ENCODE measurements around the gene LDLRAD4.

DNA sequence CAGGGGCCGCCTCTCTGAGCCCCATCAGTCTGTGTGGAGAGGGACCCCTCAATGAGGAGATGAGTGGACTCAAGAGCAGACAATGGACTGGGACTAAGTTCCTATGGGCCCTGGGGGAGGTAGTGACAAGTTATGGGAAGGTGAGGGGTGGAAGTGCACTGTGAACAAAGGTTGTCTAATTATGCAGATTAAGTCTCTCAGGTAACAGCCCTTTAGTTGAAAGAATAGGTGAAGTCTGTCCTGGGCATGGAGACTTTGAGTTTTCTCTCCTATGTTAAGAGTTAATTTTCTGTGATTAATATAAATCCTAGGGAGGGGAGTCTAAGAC, 264.0 kb downstream of the LDLRAD4 start:
- TF ChIP-seq, protein P1, sequence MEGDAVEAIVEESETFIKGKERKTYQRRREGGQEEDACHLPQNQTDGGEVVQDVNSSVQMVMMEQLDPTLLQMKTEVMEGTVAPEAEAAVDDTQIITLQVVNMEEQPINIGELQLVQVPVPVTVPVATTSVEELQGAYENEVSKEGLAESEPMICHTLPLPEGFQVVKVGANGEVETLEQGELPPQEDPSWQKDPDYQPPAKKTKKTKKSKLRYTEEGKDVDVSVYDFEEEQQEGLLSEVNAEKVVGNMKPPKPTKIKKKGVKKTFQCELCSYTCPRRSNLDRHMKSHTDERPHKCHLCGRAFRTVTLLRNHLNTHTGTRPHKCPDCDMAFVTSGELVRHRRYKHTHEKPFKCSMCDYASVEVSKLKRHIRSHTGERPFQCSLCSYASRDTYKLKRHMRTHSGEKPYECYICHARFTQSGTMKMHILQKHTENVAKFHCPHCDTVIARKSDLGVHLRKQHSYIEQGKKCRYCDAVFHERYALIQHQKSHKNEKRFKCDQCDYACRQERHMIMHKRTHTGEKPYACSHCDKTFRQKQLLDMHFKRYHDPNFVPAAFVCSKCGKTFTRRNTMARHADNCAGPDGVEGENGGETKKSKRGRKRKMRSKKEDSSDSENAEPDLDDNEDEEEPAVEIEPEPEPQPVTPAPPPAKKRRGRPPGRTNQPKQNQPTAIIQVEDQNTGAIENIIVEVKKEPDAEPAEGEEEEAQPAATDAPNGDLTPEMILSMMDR (conservative IDR thresholded peaks at IDR 0.05; ENCODE audit: low read depth, low read length) = no peak
- TF ChIP-seq EZH2 (IDR thresholded peaks at IDR 0.05; ENCODE audit: low read length, unreplicated experiment) (no peak), EZH2phosphoT487 (IDR thresholded peaks at IDR 0.05; ENCODE audit: borderline replicate concordance, low read length) (no peak)
